Lower leg skin (tissue), 4 donors: ENCODE measurements around the gene IL25. TPM values are rescaled to one million over a fixed set of nuclear protein-coding genes. Genes with fewer than 3 reads are reported as not detected.
"Not testable (repeated sequence)": the region's sequence is repeated elsewhere in the genome, so short reads cannot be mapped to it uniquely, and the experiment has no call there.

Experiments
- DNase-seq, 2 donors: peaks; one replicate each; pipeline ENCODE4 v3.0.0-alpha.2; 2019; ENCODE audit warnings: low spot score in 2 of 2
- H3K4me3 ChIP-seq: fragments of 200-600 bp; sonication (generic); 2 replicates; pipeline ENCODE4 v1.5.1; 2017; ENCODE audit warnings: mild to moderate bottlenecking, low read depth; ENCODE audit not compliant: poor library complexity, severe bottlenecking
- POLR2A ChIP-seq, 2 donors: fragments of 450-650 bp; IDR thresholded peaks; one replicate each; pipeline ENCODE4 v1.6.1; 2016 to 2017; ENCODE audit warnings: antibody characterized with exemption in 2 of 2, mild to moderate bottlenecking in 1 of 2, moderate library complexity in 1 of 2
- WGBS, 2 donors: methylation state at CpG; one replicate each; pipeline ENCODE4 v1.1.5; 2018; 5-methylcytosine and 5-hydroxymethylcytosine counted together
- intact Hi-C: fragments of 100-400 bp; cut with DNase I; formaldehyde crosslinking; loops from one replicate; pipeline ENCODE4 v1.15.0; 2023; ENCODE audit warnings: low total_unique reads
- total RNA-seq, 4 donors: library from RNA; depleted of rRNA; stranded (reverse); fragments of >200 nt; gene quantifications; one replicate each; pipeline ENCODE4 v1.1.0, GENCODE V29; 2016
- TF ChIP-seq, protein P1 (sequence below), 3 donors: fragments of 450-650 bp; IDR thresholded peaks; one replicate each; pipeline ENCODE4 v1.5.1; 2016; ENCODE audit warnings: antibody characterized with exemption in 3 of 3, mild to moderate bottlenecking in 3 of 3, moderate library complexity in 2 of 3

Gene IL25
- not detected for total RNA-seq

DNA sequence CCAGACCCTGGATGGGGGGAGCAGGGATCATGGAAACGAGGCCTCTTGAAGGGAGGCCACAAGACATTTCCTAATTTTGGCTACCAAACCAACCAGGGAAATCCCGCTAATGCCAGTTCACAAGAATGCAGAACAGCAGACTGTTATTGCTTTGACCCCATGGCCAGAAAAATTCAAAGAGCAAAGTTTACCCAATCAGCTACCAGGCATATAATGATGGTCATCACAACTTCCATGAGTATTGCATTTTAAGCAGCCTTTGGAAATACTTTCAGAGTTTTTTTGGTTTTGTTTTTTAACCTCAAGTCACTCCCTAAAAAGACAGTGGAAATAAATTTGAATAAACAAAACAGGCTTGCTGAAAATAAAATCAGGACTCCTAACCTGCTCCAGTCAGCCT, at the start of gene IL25:
TSS of gene IL25 (plus strand) at position 301 of the 400 bp plus-strand sequence.
- intact Hi-C loops = no loop called here

DNA sequence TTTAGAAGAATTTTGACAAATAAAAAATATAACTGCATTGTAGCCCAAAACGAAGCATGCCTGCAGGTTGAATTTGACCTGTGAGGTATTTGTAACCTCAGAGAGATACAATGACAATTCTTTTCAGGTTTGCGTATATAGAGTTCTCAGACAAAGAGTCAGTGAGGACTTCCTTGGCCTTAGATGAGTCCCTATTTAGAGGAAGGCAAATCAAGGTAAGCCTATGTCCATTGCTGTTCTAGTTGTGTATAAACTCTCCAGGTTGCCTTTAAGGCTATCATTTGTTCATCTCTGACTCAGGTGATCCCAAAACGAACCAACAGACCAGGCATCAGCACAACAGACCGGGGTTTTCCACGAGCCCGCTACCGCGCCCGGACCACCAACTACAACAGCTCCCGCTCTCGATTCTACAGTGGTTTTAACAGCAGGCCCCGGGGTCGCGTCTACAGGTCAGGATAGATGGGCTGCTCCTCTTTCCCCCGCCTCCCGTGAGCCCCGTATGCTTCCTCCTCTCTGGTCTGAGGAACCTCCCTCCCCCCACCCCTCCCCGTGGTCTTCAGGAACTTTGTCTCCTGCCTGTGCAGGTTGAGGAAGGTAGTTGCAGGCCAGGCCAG, 48.7 kb upstream of the IL25 start:
- peak in 1 of 2 donors; percentile 80 for DNase-seq
- H3K4me3 ChIP-seq = no peak overlapping the region
- WGBS, 2 donors = 83 to 88% methylated on average over 18 of the region's 18 CpGs
- intact Hi-C loops = loop anchor here (10.0 kb wide), 1 partner anchor 151 kb away; no protein-coding TSS in a partner anchor
- TF ChIP-seq POLR2A (IDR thresholded peaks at IDR 0.05) = no peak
- TF ChIP-seq, protein P1, sequence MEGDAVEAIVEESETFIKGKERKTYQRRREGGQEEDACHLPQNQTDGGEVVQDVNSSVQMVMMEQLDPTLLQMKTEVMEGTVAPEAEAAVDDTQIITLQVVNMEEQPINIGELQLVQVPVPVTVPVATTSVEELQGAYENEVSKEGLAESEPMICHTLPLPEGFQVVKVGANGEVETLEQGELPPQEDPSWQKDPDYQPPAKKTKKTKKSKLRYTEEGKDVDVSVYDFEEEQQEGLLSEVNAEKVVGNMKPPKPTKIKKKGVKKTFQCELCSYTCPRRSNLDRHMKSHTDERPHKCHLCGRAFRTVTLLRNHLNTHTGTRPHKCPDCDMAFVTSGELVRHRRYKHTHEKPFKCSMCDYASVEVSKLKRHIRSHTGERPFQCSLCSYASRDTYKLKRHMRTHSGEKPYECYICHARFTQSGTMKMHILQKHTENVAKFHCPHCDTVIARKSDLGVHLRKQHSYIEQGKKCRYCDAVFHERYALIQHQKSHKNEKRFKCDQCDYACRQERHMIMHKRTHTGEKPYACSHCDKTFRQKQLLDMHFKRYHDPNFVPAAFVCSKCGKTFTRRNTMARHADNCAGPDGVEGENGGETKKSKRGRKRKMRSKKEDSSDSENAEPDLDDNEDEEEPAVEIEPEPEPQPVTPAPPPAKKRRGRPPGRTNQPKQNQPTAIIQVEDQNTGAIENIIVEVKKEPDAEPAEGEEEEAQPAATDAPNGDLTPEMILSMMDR (IDR thresholded peaks at IDR 0.05) = no peak

More for the DNA sequence above, at the start of gene IL25:
- no peak for TF ChIP-seq POLR2A (IDR thresholded peaks at IDR 0.05)
- TF ChIP-seq, protein P1 (IDR thresholded peaks at IDR 0.05) = no peak
- 73 to 82% methylated on average over 2 of the region's 2 CpGs for WGBS, 2 donors
- H3K4me3 ChIP-seq = no peak within 1 kb of the TSS
- no peak for DNase-seq

DNA sequence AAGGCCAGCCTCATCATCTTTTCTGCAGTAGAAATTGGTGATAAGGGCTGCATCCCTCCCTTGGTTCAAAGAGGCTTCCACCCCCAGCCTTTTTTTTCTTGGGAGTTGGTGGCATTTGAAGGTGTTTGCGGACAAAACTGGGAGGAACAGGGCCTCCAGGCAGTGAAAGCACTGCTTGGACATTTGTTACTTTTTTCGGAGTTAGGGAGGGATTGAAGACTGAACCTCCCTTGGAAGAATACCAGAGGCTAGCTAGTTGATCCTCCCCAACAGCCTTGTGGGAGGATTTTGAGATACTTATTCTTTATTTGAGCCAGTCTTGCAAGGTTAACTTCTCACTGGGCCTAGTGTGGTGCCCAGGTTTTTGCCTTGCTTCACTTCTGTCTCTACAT, 48.2 kb upstream of the IL25 start:
- TF ChIP-seq POLR2A (IDR thresholded peaks at IDR 0.05) = no peak
- TF ChIP-seq, protein P1 (IDR thresholded peaks at IDR 0.05) = no peak
- H3K4me3 ChIP-seq = no peak overlapping the region
- DNase-seq = no peak
- WGBS, 2 donors = 78 to 79% methylated on average over 2 of the region's 2 CpGs
- intact Hi-C loops = loop anchor here (10.0 kb wide), 1 partner anchor 150 kb away; no protein-coding TSS in a partner anchor

DNA sequence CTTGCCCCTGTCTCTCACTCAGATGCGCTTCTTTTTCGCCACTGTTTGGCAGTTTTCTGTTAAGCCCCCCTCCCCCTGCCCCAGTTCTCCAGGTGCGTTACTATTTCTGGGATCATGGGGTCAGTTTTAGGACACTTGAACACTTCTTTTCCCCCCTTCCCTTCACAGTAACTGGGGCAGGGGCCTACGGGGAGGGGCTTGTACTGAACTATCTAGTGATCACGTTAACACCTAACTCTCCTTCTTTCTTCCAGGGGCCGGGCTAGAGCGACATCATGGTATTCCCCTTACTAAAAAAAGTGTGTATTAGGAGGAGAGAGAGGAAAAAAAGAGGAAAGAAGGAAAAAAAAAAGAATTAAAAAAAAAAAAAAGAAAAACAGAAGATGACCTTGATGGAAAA, 47.6 kb upstream of the IL25 start:
- no peak overlapping the region for H3K4me3 ChIP-seq
- intact Hi-C loops = loop anchor here (5.0 to 10.0 kb wide), 2 partner anchors 57 to 150 kb away; no protein-coding TSS in a partner anchor
- peak in 1 of 2 donors; percentile 65 for DNase-seq
- TF ChIP-seq, protein P1 (IDR thresholded peaks at IDR 0.05) = no peak
- TF ChIP-seq POLR2A (IDR thresholded peaks at IDR 0.05) = no peak
- WGBS, 2 donors = 81 to 87% methylated on average over 7 of the region's 7 CpGs

DNA sequence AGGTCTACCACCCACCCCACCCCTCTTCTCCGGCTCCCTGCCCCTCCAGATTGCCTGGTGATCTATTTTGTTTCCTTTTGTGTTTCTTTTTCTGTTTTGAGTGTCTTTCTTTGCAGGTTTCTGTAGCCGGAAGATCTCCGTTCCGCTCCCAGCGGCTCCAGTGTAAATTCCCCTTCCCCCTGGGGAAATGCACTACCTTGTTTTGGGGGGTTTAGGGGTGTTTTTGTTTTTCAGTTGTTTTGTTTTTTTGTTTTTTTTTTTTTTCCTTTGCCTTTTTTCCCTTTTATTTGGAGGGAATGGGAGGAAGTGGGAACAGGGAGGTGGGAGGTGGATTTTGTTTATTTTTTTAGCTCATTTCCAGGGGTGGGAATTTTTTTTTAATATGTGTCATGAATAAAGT, 46.9 kb upstream of the IL25 start:
- DNase-seq, H3K4me3 ChIP-seq: not testable (repeated sequence)
- intact Hi-C loops = loop anchor here (5.0 to 10.0 kb wide), 2 partner anchors 57 to 149 kb away; no protein-coding TSS in a partner anchor
- WGBS, 2 donors = 90 to 91% methylated on average over 5 of the region's 5 CpGs

DNA sequence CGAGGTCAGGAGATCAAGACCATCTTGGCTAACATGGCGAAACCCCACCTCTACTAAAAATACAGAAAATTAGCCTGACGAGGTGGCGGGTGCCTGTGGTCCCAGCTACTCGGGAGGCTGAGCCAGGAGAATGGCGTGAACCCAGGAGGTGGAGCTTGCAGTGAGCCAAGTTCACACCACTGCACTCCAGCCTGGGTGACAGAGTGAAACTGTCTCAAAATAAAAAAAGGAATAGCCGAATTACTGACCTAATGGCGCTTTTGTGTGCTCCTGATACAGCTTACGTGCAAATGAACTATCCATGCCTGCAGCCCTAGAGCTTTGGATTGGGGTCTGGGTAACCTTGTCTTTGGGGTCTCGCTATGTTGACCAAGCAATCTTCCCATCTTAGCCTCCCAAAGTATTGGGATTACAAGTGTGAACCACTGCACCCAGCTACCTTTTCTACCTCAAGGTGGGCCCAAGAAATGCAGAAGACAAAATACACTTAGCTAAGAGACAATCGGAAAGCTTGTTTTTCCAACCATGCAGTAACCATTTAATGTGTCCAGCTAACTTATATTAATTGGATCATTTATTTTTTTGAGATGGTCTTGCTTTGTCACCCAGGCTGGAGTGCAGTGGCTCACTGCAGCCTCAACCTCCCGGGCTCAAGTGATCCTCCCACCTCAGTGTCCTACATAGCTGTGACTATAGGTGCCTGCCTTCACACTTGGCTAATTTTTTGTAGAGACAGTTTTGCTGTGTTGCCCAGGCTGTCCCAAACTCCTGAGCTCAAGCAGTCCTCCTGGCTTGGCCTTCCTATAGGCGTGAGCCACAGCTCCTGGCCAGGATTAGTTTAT, 45.9 kb upstream of the IL25 start:
- intact Hi-C loops = loop anchor here (5.0 to 10.0 kb wide), 2 partner anchors 56 to 148 kb away; no protein-coding TSS in a partner anchor
- DNase-seq = peak in 1 of 2 donors; percentile 53
- TF ChIP-seq, protein P1 (IDR thresholded peaks at IDR 0.05) = no peak
- no peak for TF ChIP-seq POLR2A (IDR thresholded peaks at IDR 0.05)
- WGBS, 2 donors = 74 to 76% methylated on average over 13 of the region's 13 CpGs
- H3K4me3 ChIP-seq = no peak overlapping the region
